ENCODE results near the gene MALSU1. TPM values are rescaled to one million over a fixed set of nuclear protein-coding genes. Genes with fewer than 3 reads are reported as not detected.
A peak's percentile ranks its signal among the peaks of the same experiment; 100 is the strongest.

Gene MALSU1
- total RNA-seq, 1 donor from 2014 or later, result 41.5 TPM

GRCh38 chr7:23260371-23260770 lies 38.8 kb upstream of the MALSU1 start:
- Mint-ChIP-seq H3K9me3 (ENCODE audit: unreplicated experiment) (no peaks in the 10 kb centered on the region), H3K27me3 (ENCODE audit: unreplicated experiment) (no peaks in the 10 kb centered on the region), H3K27ac (ENCODE audit: unreplicated experiment) (no peak overlapping the region), H3K36me3 (ENCODE audit: low read depth, unreplicated experiment) (no peaks in the 10 kb centered on the region), H3K4me1 (ENCODE audit: unreplicated experiment) (no peaks in the 10 kb centered on the region), H3K4me3 (ENCODE audit: unreplicated experiment) (no peak overlapping the region)
- no peak for TF ChIP-seq CTCF (IDR thresholded peaks at IDR 0.05; ENCODE audit: unreplicated experiment)
- no peak for DNase-seq (ENCODE audit: low spot score)

GRCh38 chr7:23261843-23262452 lies 37.2 kb upstream of the MALSU1 start:
- Mint-ChIP-seq H3K4me3 (ENCODE audit: unreplicated experiment) (no peak overlapping the region), H3K9me3 (ENCODE audit: unreplicated experiment) (no peaks in the 10 kb centered on the region), H3K27me3 (ENCODE audit: unreplicated experiment) (no peaks in the 10 kb centered on the region), H3K4me1 (ENCODE audit: unreplicated experiment) (no peaks in the 10 kb centered on the region), H3K36me3 (ENCODE audit: low read depth, unreplicated experiment) (no peaks in the 10 kb centered on the region), H3K27ac (ENCODE audit: unreplicated experiment) (no peak overlapping the region)
- peak; percentile 68 for DNase-seq (ENCODE audit: low spot score)
- peak; percentile 86 for TF ChIP-seq CTCF (IDR thresholded peaks at IDR 0.05; ENCODE audit: unreplicated experiment)

GRCh38 chr7:23264916-23265458 lies 34.2 kb upstream of the MALSU1 start:
- DNase-seq (ENCODE audit: low spot score), result no peak
- Mint-ChIP-seq H3K4me1 (ENCODE audit: unreplicated experiment) (no peaks in the 10 kb centered on the region), H3K27ac (ENCODE audit: unreplicated experiment) (no peak overlapping the region), H3K36me3 (ENCODE audit: low read depth, unreplicated experiment) (no peaks in the 10 kb centered on the region), H3K27me3 (ENCODE audit: unreplicated experiment) (no peaks in the 10 kb centered on the region), H3K9me3 (ENCODE audit: unreplicated experiment) (no peaks in the 10 kb centered on the region), H3K4me3 (ENCODE audit: unreplicated experiment) (no peak overlapping the region)
- no peak for TF ChIP-seq CTCF (IDR thresholded peaks at IDR 0.05; ENCODE audit: unreplicated experiment)

GRCh38 chr7:23266918-23267317 lies 32.2 kb upstream of the MALSU1 start:
- H3K4me3 Mint-ChIP-seq (ENCODE audit: unreplicated experiment), result no peak overlapping the region
- no peaks in the 10 kb centered on the region for H3K4me1 Mint-ChIP-seq (ENCODE audit: unreplicated experiment)
- H3K9me3 Mint-ChIP-seq (ENCODE audit: unreplicated experiment), result no peaks in the 10 kb centered on the region
- no peaks in the 10 kb centered on the region for H3K36me3 Mint-ChIP-seq (ENCODE audit: low read depth, unreplicated experiment)
- no peak for TF ChIP-seq CTCF (IDR thresholded peaks at IDR 0.05; ENCODE audit: unreplicated experiment)
- DNase-seq (ENCODE audit: low spot score), result no peak
- no peak overlapping the region for H3K27ac Mint-ChIP-seq (ENCODE audit: unreplicated experiment)
- peaks cover 1% of the 10 kb centered on the region for H3K27me3 Mint-ChIP-seq (ENCODE audit: unreplicated experiment)

- H3K9me3 Mint-ChIP-seq (ENCODE audit: unreplicated experiment), result no peaks in the 10 kb centered on the region
- H3K4me3 Mint-ChIP-seq (ENCODE audit: unreplicated experiment), result no peak overlapping the region
- no peak for TF ChIP-seq CTCF (IDR thresholded peaks at IDR 0.05; ENCODE audit: unreplicated experiment)
- H3K4me1 Mint-ChIP-seq (ENCODE audit: unreplicated experiment), result no peaks in the 10 kb centered on the region
- peaks cover 4% of the 10 kb centered on the region for H3K27me3 Mint-ChIP-seq (ENCODE audit: unreplicated experiment)
- no peak overlapping the region for H3K27ac Mint-ChIP-seq (ENCODE audit: unreplicated experiment)
- no peak for DNase-seq (ENCODE audit: low spot score)
- H3K36me3 Mint-ChIP-seq (ENCODE audit: low read depth, unreplicated experiment), result no peaks in the 10 kb centered on the region
Observed at GRCh38 chr7:23267357-23267756, 31.8 kb upstream of the MALSU1 start.

Data from endothelial cell (in vitro differentiated cells).